Vagina (tissue), 2 donors: ENCODE data around the gene DBX1.

Source experiments
- POLR2A ChIP-seq, 2 donors: fragments of 450-650 bp; IDR thresholded peaks; one replicate each; pipeline ENCODE4 v1.6.1; 2017; ENCODE audit warnings: antibody characterized with exemption in 2 of 2, mild to moderate bottlenecking in 2 of 2, moderate library complexity in 2 of 2
- POLR2AphosphoS5 ChIP-seq, 2 donors: sonication (generic); formaldehyde crosslinking; IDR thresholded peaks; one replicate each; pipeline ENCODE4 v1.9.0; 2017; ENCODE audit warnings: antibody characterized with exemption in 2 of 2, mild to moderate bottlenecking in 2 of 2, low read depth in 1 of 2; ENCODE audit not compliant: insufficient read depth in 1 of 2

GRCh38 chr11:20178976-20179375 is 18.7 kb upstream of the DBX1 start:
- TF ChIP-seq POLR2AphosphoS5 (IDR thresholded peaks at IDR 0.05; ENCODE audit: insufficient read depth in 1 of 2, low read depth in 1 of 2): no peak
- TF ChIP-seq POLR2A (IDR thresholded peaks at IDR 0.05): no peak
